ENCODE results near the gene CCDC85A. TPM values are rescaled to one million over a fixed set of nuclear protein-coding genes. Genes with fewer than 3 reads are reported as not detected.

CCDC85A gene
- total RNA-seq, 4 donors from 2014 or later: 0.42 to 2.1 (median 1.3) TPM

GRCh38 chr2:56248965-56249742, 65.4 kb downstream of the CCDC85A start:
- H3K36me3 ChIP-seq: no peaks in the 10 kb centered on the region
- intact Hi-C loops (cut with DNase I): no loop called here
- H3K9me3 ChIP-seq: no peaks in the 10 kb centered on the region
- 72 to 76% methylated on average over 5 of the region's 5 CpGs for WGBS, 2 donors
- no peak overlapping the region for H3K4me3 ChIP-seq
- TF ChIP-seq CTCF (IDR thresholded peaks at IDR 0.05): no peak
- no peak for TF ChIP-seq POLR2A (IDR thresholded peaks at IDR 0.05)
- no peak overlapping the region for H3K27ac ChIP-seq
- H3K27me3 ChIP-seq: no peaks in the 10 kb centered on the region
- H3K4me1 ChIP-seq: no peaks in the 10 kb centered on the region
- no peak for DNase-seq

- no peaks in the 10 kb centered on the region for H3K9me3 ChIP-seq
- intact Hi-C loops (cut with DNase I): no loop called here
- H3K27ac ChIP-seq: no peak overlapping the region
- no peaks in the 10 kb centered on the region for H3K4me1 ChIP-seq
- no peak for TF ChIP-seq POLR2A (IDR thresholded peaks at IDR 0.05)
- no peak for TF ChIP-seq CTCF (IDR thresholded peaks at IDR 0.05)
- WGBS, 2 donors: 76 to 94% methylated on average over 2 of the region's 2 CpGs
- DNase-seq: no peak
- no peak overlapping the region for H3K4me3 ChIP-seq
- H3K36me3 ChIP-seq: no peaks in the 10 kb centered on the region
- no peaks in the 10 kb centered on the region for H3K27me3 ChIP-seq
Measured at GRCh38 chr2:56250153-56250729, 66.5 kb downstream of the CCDC85A start.

GRCh38 chr2:56260415-56260814, 76.6 kb downstream of the CCDC85A start:
- Histone ChIP-seq H3K27ac (no peak overlapping the region), H3K9me3 (no peaks in the 10 kb centered on the region), H3K4me1 (no peaks in the 10 kb centered on the region), H3K36me3 (no peaks in the 10 kb centered on the region), H3K4me3 (no peak overlapping the region), H3K27me3 (no peaks in the 10 kb centered on the region)
- DNase-seq: no peak
- TF ChIP-seq POLR2A (IDR thresholded peaks at IDR 0.05) (no peak), CTCF (IDR thresholded peaks at IDR 0.05) (no peak)
- WGBS, 2 donors: 20 to 46% methylated on average over 1 of the region's 1 CpG
- intact Hi-C loops (cut with DNase I): no loop called here

GRCh38 chr2:56262241-56262640, 78.5 kb downstream of the CCDC85A start:
- Histone ChIP-seq H3K36me3 (no peaks in the 10 kb centered on the region), H3K4me3 (no peak overlapping the region), H3K27me3 (no peaks in the 10 kb centered on the region), H3K4me1 (no peaks in the 10 kb centered on the region), H3K9me3 (no peaks in the 10 kb centered on the region), H3K27ac (no peak overlapping the region)
- intact Hi-C loops (cut with DNase I): no loop called here
- DNase-seq: no peak
- 39 to 67% methylated on average over 1 of the region's 1 CpG for WGBS, 2 donors
- TF ChIP-seq POLR2A (IDR thresholded peaks at IDR 0.05) (no peak), CTCF (IDR thresholded peaks at IDR 0.05) (no peak)

GRCh38 chr2:56263876-56264275, 80.1 kb downstream of the CCDC85A start:
- Histone ChIP-seq H3K4me1 (no peaks in the 10 kb centered on the region), H3K27me3 (no peaks in the 10 kb centered on the region), H3K27ac (no peak overlapping the region), H3K4me3 (no peak overlapping the region), H3K9me3 (no peaks in the 10 kb centered on the region), H3K36me3 (no peaks in the 10 kb centered on the region)
- intact Hi-C loops (cut with DNase I): no loop called here
- 56 to 75% methylated on average over 2 of the region's 2 CpGs for WGBS, 2 donors
- TF ChIP-seq CTCF (IDR thresholded peaks at IDR 0.05): no peak
- TF ChIP-seq POLR2A (IDR thresholded peaks at IDR 0.05): no peak
- no peak for DNase-seq

Measured in esophagus squamous epithelium (tissue), 5 donors.